MV-4-11 (cell line): ENCODE measurements around the gene CEP85L.

ENCODE experiments used
- DNase-seq: peaks from one replicate; lab custom pipeline; 2025; lab: John Stamatoyannopoulos, UW

The CEP85L gene

DNA sequence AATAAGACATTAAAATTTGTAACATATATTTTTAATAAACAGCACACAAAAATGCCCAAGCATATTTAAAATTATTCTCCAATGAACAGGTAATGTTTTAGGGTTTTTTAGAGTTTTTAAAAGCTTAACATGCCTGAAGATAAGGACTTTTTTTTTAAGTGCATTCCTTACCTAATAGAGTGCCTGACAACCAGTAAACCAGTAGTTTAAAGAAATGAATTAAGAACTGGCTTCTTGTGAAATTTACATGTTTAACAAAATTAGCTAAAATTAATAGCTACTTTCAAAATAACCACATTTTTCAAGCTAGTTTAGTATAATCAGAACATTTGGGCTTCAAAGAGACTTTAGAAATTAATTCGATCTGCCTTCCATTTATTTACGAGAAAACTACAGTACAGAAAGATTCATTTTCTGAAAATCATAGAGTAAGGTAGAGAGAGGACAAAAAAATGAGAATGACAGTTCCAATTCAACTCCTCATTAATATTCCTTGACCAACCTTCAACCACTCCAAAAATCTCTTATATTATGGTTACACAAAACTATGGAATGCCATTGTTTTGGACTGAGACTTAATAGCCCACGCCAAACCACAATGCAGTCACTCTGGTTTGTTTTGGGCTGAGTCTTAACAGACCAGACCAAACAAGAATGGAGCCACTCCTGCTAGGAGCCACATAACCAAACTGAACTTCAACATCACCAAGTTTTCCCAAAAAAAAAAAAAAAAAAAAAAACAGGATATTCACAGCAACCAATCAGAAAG, 109.0 kb downstream of the CEP85L start:
- no peak for DNase-seq

GRCh38 chr6:118537574-118537973, 113.8 kb downstream of the CEP85L start:
- DNase-seq, result no peak

- DNase-seq, result no peak
Measured at GRCh38 chr6:118536478-118536877, 114.9 kb downstream of the CEP85L start.

DNA sequence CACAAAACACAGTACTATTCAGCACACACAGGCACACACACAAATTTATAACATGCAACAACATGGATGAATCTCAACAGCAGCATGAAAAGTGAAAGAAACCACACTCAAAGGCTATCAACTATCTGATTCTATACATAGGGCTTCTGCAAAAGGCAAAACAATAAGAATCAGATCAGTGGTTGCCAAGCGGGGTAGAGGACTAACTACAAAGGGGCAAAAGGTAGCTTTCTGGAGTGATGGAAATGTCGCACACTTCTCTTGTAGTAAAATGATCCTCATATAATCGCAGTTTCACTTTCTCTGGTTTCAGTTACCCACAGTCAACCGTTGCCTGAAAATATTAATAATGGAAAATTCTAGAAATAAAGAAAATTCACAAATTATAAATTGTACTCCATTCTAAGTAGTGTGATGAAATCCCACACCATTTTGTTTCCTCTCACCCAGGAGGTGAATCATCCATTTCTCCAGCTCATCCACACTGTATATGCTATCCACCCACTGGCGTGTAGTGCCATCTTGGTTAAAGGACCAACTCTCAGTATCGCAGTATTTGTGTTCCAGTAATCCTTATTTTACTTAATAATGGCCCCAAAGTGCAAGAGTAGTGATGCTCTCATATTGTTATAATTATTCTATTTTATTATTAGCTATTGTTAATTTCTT, 116.1 kb downstream of the CEP85L start:
- DNase-seq, result no peak

DNA sequence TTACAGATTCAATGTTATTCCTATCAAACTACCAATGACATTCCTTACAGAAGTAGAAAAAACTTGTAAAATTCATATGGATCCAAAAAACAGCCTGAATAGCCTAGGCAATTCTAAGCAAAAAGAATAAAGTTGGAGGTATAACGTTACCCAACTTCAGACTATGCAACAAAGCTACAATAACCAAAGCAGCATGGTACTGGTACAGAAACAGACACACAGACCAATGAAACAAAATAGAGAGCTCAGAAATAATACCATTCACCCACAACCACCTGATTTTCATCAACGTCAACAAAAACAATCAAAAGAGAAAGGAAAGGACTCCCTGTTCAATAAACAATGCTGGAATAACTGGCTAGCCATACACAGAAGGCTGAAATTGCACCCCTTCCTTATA, 120.4 kb downstream of the CEP85L start:
- no peak for DNase-seq

GRCh38 chr6:118529756-118530155, 121.6 kb downstream of the CEP85L start:
- DNase-seq, result no peak

DNA sequence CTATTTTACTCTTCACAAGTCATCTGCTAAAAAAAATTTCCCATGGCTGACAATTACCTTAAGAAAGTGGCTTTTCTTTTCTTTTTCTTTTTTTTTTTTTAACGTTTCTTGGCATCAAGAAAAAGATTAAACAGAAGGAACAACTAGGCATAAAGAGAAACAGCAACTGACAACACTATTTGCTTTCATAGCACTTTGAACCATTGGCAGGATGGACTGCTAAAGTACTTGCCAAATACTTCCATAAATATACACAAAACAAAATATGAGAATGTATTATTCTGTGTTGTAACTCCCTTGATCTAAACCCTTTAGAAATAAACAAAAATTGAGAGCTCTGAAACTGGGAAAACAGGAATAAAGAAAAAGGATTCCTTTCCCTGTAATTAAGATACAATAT, 123.3 kb downstream of the CEP85L start:
- DNase-seq, result no peak

- no peak for DNase-seq
Measured at GRCh38 chr6:118525913-118526780, 125.2 kb downstream of the CEP85L start.

- DNase-seq, result no peak
Measured at GRCh38 chr6:118524686-118525085, 126.7 kb downstream of the CEP85L start.

DNA sequence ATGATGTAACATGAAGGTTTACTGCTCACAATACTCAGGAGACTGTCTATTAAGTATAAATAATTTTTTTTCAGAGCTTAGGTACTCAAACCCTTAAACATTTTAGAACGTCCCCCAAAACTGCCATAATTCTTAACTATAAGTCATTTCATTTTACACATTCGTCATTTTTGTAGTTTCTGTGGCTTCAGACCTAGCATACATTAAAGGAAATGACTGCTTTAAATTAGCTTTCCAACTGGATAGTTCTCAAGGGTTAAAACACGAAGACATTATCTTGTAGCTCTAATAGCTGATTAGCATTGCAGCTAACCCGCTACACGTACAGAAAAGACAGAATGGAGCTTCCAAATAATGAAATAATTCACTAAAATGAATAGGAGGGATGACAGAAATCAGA, 128.2 kb downstream of the CEP85L start:
- DNase-seq, result no peak

DNA sequence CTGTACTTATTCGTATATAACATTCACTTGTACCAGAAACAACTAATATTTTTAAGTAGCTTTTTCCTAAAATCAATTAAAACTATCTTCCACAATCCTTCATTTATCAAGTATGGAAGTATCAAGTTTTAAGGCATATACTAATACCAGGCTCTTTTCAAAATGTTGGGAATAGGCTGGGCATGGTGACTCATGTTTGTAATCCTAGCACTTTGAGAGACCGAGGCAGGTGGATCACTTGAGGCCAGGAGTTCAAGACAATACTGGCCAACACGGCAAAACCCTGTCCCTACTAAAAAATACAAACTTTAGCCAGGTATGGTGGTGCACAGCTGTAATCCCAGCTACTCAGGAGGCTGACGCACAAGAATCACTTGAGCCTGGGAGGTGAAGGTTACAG, 129.0 kb downstream of the CEP85L start:
- DNase-seq, result no peak

DNA sequence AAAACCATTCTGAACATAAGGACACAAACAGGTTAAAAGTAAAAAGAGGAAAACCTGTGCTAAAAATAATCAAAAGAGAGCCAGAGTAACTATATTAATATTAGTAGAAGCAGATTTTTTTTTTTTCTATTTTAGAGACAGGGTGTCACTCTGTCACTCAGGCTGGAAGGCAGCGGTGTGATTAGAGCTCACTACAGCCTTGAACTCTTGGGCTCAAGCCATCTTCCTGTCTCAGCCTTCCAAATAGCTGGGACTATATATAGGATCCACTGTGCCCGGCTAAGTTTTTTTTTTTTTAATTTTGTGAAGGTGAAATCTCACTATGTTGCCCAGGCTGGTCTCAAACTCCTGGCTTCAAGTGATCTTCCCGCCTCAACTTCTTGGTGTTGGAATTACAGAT, 136.7 kb downstream of the CEP85L start:
- no peak for DNase-seq

GRCh38 chr6:118511930-118512715, 139.3 kb downstream of the CEP85L start:
- DNase-seq, result no peak

- DNase-seq, result peak; percentile 1
Measured at GRCh38 chr6:118509009-118509617, 142.3 kb downstream of the CEP85L start.

GRCh38 chr6:118507636-118508035, 143.8 kb downstream of the CEP85L start:
- DNase-seq, result no peak

- DNase-seq, result no peak
Measured at GRCh38 chr6:118506071-118506638, 145.2 kb downstream of the CEP85L start.

DNA sequence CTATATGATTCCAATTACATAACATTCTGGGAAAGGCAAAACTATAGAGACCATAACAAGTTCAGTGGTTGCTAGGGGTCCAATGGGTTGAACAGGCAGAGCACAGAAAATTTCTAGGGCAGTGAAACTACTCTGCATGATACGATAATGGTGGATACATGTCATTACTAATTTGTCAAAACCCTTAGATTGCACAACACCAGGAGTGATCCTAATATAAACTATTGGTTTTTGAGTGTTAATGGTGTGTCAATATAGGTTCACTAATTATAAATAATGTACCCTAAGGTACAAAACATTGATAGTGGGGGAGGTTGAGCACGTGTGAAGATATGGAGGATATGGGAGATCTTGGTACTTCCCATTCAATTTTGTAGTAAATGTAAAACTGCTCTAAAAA, 145.7 kb downstream of the CEP85L start:
- DNase-seq, result no peak

GRCh38 chr6:118504611-118505010, 146.8 kb downstream of the CEP85L start:
- DNase-seq, result no peak

GRCh38 chr6:118502169-118502568, 149.2 kb downstream of the CEP85L start:
- DNase-seq, result no peak

- no peak for DNase-seq
Measured at GRCh38 chr6:118501765-118502164, 149.6 kb downstream of the CEP85L start.

GRCh38 chr6:118501099-118501498, 150.3 kb downstream of the CEP85L start:
- DNase-seq, result no peak
